Stimulated activated CD8-positive, alpha-beta memory T cell treated with anti-CD3 and anti-CD28 coated beads, Interleukin-4, amount 100 ng/mL, for 1 hour (primary cell): Measurements from ENCODE around the gene ZNF438.
A peak's percentile ranks its signal among the peaks of the same experiment; 100 is the strongest.
"Not testable (repeated sequence)": the region's sequence is repeated elsewhere in the genome, so short reads cannot be mapped to it uniquely, and the experiment has no call there.

ENCODE experiments used
- DNase-seq, 2 donors: peaks; one replicate each; pipeline ENCODE4 v3.0.0-alpha.2; 2020; ENCODE audit warnings: low read depth in 2 of 2, low spot score in 1 of 2

Gene ZNF438

GRCh38 chr10:31031558-31032257 lies at the start of gene ZNF438:
Gene ZNF438, minus strand, starts transcription at chr10:31031865. Its CDS starts 154,831 bp downstream, at chr10:30877034.
- peak; percentile 87 to 90 for DNase-seq

GRCh38 chr10:31076610-31076988 lies 44.9 kb upstream of the ZNF438 start:
- no peak for DNase-seq

GRCh38 chr10:31075881-31076609 lies 44.4 kb upstream of the ZNF438 start:
- no peak for DNase-seq

GRCh38 chr10:31075434-31075833 lies 43.8 kb upstream of the ZNF438 start:
- DNase-seq = no peak

- DNase-seq = no peak
Measured at GRCh38 chr10:31074722-31075086, 43.0 kb upstream of the ZNF438 start.

GRCh38 chr10:31073996-31074721 lies 42.5 kb upstream of the ZNF438 start:
- no peak for DNase-seq

- no peak for DNase-seq
Measured at GRCh38 chr10:31073211-31073610, 41.5 kb upstream of the ZNF438 start.

- no peak for DNase-seq
Measured at GRCh38 chr10:31072451-31072850, 40.8 kb upstream of the ZNF438 start.

- no peak for DNase-seq
Measured at GRCh38 chr10:31071232-31072005, 39.8 kb upstream of the ZNF438 start.

- no peak for DNase-seq
Measured at GRCh38 chr10:31070691-31071090, 39.0 kb upstream of the ZNF438 start.

- DNase-seq = no peak
Measured at GRCh38 chr10:31070025-31070424, 38.4 kb upstream of the ZNF438 start.

GRCh38 chr10:31069411-31069810 lies 37.7 kb upstream of the ZNF438 start:
- DNase-seq = no peak

GRCh38 chr10:31064348-31064747 lies 32.7 kb upstream of the ZNF438 start:
- DNase-seq = no peak

- no peak for DNase-seq
Measured at GRCh38 chr10:31063841-31064240, 32.2 kb upstream of the ZNF438 start.

GRCh38 chr10:31062856-31063255 lies 31.2 kb upstream of the ZNF438 start:
- DNase-seq = no peak

- no peak for DNase-seq
Measured at GRCh38 chr10:31061941-31062340, 30.3 kb upstream of the ZNF438 start.

- DNase-seq = no peak
Measured at GRCh38 chr10:31058795-31059703, 27.4 kb upstream of the ZNF438 start.

- DNase-seq = not testable (repeated sequence)
Measured at GRCh38 chr10:31056678-31057077, 25.0 kb upstream of the ZNF438 start.

- no peak for DNase-seq
Measured at GRCh38 chr10:31055573-31056251, 24.0 kb upstream of the ZNF438 start.

GRCh38 chr10:31051703-31052102 lies 20.0 kb upstream of the ZNF438 start:
- DNase-seq = no peak
